Tibial nerve (tissue), 4 donors: Measurements from ENCODE around the gene EVC2. TPM values are rescaled to one million over a fixed set of nuclear protein-coding genes. Genes with fewer than 3 reads are reported as not detected.

Experiments used
- DNase-seq, 2 donors: peaks; one replicate each; pipeline ENCODE4 v3.0.0-alpha.2; 2019; ENCODE audit warnings: low spot score in 2 of 2
- H3K27ac ChIP-seq, 4 donors: fragments of 200-600 bp; sonication (generic) in 3 of 4; one replicate each; pipeline ENCODE4 v1.5.1; 2017 to 2019; ENCODE audit warnings: mild to moderate bottlenecking in 1 of 4
- H3K27me3 ChIP-seq, 2 donors: fragments of 200-600 bp; sonication (generic) in 1 of 2; one replicate each; pipeline versions ENCODE4 v1.5.1 to v1.6.0; 2017 to 2019
- H3K36me3 ChIP-seq, 3 donors: fragments of 200-600 bp; sonication (generic); one replicate each; pipeline ENCODE4 v1.5.1; 2018 to 2019
- H3K4me1 ChIP-seq, 4 donors: fragments of 200-600 bp; sonication (generic) in 3 of 4; one replicate each; pipeline ENCODE4 v1.5.1; 2017 to 2019
- H3K4me3 ChIP-seq, 4 donors: fragments of 200-600 bp; sonication (generic) in 3 of 4; one replicate each; pipeline ENCODE4 v1.5.1; 2017 to 2019; ENCODE audit warnings: mild to moderate bottlenecking in 1 of 4, moderate library complexity in 1 of 4
- H3K9me3 ChIP-seq, 4 donors: fragments of 200-600 bp; sonication (generic) in 3 of 4; one replicate each; pipeline ENCODE4 v1.5.1; 2017 to 2019
- EP300 ChIP-seq, 2 donors: sonication (generic); formaldehyde crosslinking; IDR thresholded peaks; one replicate each; pipeline ENCODE4 v1.6.1; 2017; ENCODE audit warnings: antibody characterized with exemption in 2 of 2, mild to moderate bottlenecking in 1 of 2
- POLR2A ChIP-seq, 2 donors: fragments of 450-650 bp; IDR thresholded peaks; one replicate each; pipeline ENCODE4 v1.6.1; 2017; ENCODE audit warnings: antibody characterized with exemption in 2 of 2, mild to moderate bottlenecking in 2 of 2, moderate library complexity in 2 of 2
- WGBS, 2 donors: methylation state at CpG; one replicate each; pipeline ENCODE4 v1.1.5; 2018; 5-methylcytosine and 5-hydroxymethylcytosine counted together
- total RNA-seq, 4 donors: library from RNA; depleted of rRNA; stranded (reverse); fragments of >200 nt; gene quantifications; one replicate each; pipeline ENCODE4 v1.1.0, GENCODE V29; 2016
- TF ChIP-seq, protein P1 (sequence below), 5 experiments: fragments of 200-600 bp in 3 of 5; fragments of 450-650 bp in 2 of 5; sonication (generic) in 3 of 5; IDR thresholded peaks; one replicate each; pipeline ENCODE4 v1.5.1; 2016 to 2019; ENCODE audit warnings: antibody characterized with exemption in 5 of 5, mild to moderate bottlenecking in 3 of 5, moderate library complexity in 2 of 5

Gene EVC2
- total RNA-seq, 4 donors from 2014 or later: 26.7 to 37.3 (median 29.0) TPM

DNA sequence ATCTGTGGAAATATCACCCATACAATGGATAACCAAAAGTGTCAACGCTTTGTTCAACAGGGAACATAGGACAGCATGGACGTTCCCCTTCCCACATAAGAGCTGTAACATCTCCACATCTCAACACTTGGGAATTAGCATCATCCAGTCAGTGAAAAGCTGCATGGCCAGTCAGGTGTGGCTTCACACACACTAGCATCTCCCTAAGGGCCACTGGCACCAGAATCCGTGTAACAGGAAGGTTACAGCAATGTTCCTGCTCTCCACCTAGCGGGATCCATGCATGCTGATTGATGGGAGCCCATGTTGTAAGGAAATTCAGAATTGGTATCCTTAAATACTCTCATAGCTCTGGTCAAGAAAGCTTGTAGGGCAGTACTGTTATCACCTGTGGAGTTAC is 78.8 kb downstream of the EVC2 start:
- H3K27ac ChIP-seq: no peak overlapping the region
- 89 to 93% methylated on average over 4 of the region's 4 CpGs for WGBS, 2 donors
- peaks cover 0 to 2% (median 0%) of the 10 kb centered on the region in 4 donors for H3K4me1 ChIP-seq
- peaks cover 0 to 87% (median 0%) of the 10 kb centered on the region in 3 donors for H3K36me3 ChIP-seq
- no peaks in the 10 kb centered on the region for H3K9me3 ChIP-seq
- no peak overlapping the region for H3K4me3 ChIP-seq
- no peak for DNase-seq
- no peaks in the 10 kb centered on the region for H3K27me3 ChIP-seq
- TF ChIP-seq EP300 (IDR thresholded peaks at IDR 0.05) (no peak), POLR2A (IDR thresholded peaks at IDR 0.05) (no peak)
- TF ChIP-seq, protein P1, sequence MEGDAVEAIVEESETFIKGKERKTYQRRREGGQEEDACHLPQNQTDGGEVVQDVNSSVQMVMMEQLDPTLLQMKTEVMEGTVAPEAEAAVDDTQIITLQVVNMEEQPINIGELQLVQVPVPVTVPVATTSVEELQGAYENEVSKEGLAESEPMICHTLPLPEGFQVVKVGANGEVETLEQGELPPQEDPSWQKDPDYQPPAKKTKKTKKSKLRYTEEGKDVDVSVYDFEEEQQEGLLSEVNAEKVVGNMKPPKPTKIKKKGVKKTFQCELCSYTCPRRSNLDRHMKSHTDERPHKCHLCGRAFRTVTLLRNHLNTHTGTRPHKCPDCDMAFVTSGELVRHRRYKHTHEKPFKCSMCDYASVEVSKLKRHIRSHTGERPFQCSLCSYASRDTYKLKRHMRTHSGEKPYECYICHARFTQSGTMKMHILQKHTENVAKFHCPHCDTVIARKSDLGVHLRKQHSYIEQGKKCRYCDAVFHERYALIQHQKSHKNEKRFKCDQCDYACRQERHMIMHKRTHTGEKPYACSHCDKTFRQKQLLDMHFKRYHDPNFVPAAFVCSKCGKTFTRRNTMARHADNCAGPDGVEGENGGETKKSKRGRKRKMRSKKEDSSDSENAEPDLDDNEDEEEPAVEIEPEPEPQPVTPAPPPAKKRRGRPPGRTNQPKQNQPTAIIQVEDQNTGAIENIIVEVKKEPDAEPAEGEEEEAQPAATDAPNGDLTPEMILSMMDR (IDR thresholded peaks at IDR 0.05): no peak

DNA sequence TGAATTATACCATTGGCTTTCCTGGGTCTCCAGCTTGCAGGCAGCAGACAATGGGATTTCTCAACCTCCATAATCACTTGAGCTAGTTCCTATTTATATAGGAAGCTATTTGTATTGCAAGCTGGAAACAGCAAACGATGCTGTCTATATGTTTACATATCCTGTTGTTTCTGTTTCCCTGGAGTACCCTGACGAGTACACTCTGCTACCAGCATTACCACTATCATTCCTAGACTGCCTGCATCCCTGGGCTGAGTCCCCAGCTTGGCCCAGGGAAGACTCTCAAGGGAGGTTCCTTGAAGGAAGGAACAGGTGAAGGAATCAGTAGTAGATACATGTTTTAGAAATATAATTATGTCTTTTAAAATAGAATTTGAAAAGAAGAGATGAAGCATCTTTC is 81.4 kb downstream of the EVC2 start:
- no peak overlapping the region for H3K27ac ChIP-seq
- DNase-seq: no peak
- TF ChIP-seq POLR2A (IDR thresholded peaks at IDR 0.05) (no peak), EP300 (IDR thresholded peaks at IDR 0.05) (no peak)
- TF ChIP-seq, protein P1 (IDR thresholded peaks at IDR 0.05): no peak
- H3K4me3 ChIP-seq: no peak overlapping the region
- peaks cover 0 to 97% (median 0%) of the 10 kb centered on the region in 3 donors for H3K36me3 ChIP-seq
- no peaks in the 10 kb centered on the region for H3K4me1 ChIP-seq
- 50 to 63% methylated on average over 2 of the region's 2 CpGs for WGBS, 2 donors
- no peaks in the 10 kb centered on the region for H3K27me3 ChIP-seq
- H3K9me3 ChIP-seq: no peaks in the 10 kb centered on the region

DNA sequence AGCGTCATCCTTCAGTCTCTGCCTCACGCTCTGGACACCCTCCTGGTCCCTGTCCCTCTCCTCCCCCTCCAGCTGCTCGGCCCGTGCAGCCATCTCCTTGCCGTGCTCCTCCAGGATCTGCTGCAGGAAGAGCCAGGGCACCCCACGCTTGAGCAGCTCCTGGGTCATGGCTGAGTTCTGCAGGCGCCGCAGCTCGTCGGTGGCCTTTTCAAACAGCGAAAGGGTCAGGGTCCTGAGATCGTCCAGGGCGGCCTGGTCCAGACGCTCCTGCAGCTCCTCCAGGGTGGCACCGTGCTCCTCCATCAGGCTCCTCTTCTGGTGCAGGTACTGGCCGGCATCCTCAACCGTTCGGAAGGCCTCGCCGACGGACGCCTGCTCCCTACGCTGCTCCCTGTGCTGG is 85.8 kb downstream of the EVC2 start:
- Histone ChIP-seq H3K27me3 (no peaks in the 10 kb centered on the region), H3K4me3 (no peak overlapping the region), H3K36me3 (peaks cover 0 to 91% (median 2%) of the 10 kb centered on the region in 3 donors), H3K9me3 (no peaks in the 10 kb centered on the region), H3K27ac (no peak overlapping the region), H3K4me1 (no peaks in the 10 kb centered on the region)
- DNase-seq: no peak
- TF ChIP-seq EP300 (IDR thresholded peaks at IDR 0.05): no peak
- TF ChIP-seq, protein P1 (IDR thresholded peaks at IDR 0.05): no peak
- TF ChIP-seq POLR2A (IDR thresholded peaks at IDR 0.05): no peak
- 95 to 96% methylated on average over 23 of the region's 23 CpGs for WGBS, 2 donors

DNA sequence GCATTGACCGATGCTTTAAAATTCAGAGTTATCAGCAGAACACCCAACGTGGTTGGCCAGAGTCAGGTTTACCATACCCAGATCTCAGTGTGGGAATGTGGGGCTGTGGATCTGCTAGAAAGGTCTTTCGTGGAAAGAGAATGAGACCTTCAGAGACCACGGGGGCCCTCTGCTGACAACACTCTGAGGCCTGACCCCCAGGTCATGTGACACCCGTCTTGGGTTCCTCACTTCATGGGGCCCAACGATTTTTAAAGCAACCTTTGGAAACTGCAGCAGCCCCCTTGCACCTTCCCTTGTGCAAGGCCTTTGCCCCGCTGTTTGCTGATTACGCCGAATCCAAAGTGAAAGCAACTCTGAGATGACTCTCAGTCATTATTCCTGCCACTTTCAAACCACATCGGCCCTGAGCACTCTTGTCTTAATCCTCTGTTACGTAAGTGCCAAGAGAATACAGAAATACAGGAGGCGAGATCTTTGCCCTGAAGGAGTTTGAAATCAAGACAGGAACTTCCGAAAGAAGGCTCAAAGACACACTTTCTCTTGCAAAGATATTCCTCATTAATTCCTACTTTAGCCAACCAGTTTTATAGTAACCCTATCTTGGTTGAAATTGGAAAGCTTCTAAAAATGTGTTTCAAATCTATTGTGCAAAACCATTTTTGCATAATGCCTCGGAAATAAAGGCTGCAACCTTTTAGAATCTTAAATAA is 88.3 kb downstream of the EVC2 start:
- WGBS, 2 donors: 75 to 78% methylated on average over 14 of the region's 14 CpGs
- H3K36me3 ChIP-seq: peaks cover 0 to 94% (median 2%) of the 10 kb centered on the region in 3 donors

More for the DNA sequence above, 88.3 kb downstream of the EVC2 start:
- H3K4me1 ChIP-seq: no peaks in the 10 kb centered on the region
- H3K9me3 ChIP-seq: no peaks in the 10 kb centered on the region
- H3K27me3 ChIP-seq: no peaks in the 10 kb centered on the region
- TF ChIP-seq EP300 (IDR thresholded peaks at IDR 0.05): no peak
- TF ChIP-seq, protein P1 (IDR thresholded peaks at IDR 0.05): no peak
- H3K27ac ChIP-seq: no peak overlapping the region
- no peak for DNase-seq
- H3K4me3 ChIP-seq: no peak overlapping the region
